Hindlimb muscle (tissue), 1 donor: ENCODE data around the gene ICA1. TPM values are rescaled to one million over a fixed set of nuclear protein-coding genes. Genes with fewer than 3 reads are reported as not detected.
A peak's percentile ranks its signal among the peaks of the same experiment; 100 is the strongest.
"Not testable (repeated sequence)": the region's sequence is repeated elsewhere in the genome, so short reads cannot be mapped to it uniquely, and the experiment has no call there.

Source experiments
- DNase-seq: peaks from one replicate; pipeline ENCODE4 v3.0.0-alpha.2; 2013
- polyA plus RNA-seq: library from polyadenylated mRNA; unstranded; fragments of 120-200 nt; gene quantifications from one replicate; pipeline ENCODE4 v1.2.1, GENCODE V29; 2013; ENCODE audit not compliant: insufficient read length

ICA1 gene
- polyA plus RNA-seq, 1 donor, result 5.5 TPM

DNA sequence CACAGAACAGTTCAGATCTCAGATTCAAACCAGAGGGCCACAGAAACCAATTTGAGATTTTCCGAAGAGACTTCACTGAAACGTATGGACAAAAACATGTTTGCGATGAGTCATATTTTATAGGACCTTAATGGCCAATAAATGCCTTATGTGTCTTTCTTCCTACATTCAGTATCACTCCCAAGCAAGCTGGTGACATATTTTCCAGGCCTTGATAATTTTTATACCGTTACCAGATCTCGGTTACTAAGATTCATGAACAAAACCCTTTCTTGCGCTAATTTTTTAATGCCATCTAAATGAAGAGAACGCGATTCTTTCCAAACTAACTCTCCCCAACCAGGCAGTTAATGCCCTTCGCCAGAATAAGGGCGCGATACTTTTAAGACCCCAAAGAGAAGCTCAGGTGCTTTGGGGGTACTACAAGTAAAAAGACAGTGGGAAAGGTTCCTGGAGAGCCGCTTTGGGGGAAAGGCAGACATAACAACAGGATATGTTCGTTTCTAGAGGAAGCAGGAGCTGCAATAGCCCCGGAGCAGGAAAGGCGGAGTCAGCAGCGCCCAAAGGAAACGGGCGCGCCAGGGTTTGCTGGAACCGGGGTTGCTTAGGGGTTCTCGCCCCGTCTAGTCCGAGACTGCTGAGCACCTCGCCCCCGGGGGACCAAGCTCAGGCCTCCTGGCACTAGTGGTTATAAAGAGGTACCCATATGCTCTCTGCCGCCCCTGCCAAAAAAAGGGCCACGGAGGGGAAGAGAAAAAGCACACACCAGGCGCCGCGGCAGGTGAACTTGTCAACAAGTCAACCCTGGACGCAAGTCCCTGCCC, 884 bp downstream of the ICA1 start:
- peak; percentile 11 for DNase-seq

DNA sequence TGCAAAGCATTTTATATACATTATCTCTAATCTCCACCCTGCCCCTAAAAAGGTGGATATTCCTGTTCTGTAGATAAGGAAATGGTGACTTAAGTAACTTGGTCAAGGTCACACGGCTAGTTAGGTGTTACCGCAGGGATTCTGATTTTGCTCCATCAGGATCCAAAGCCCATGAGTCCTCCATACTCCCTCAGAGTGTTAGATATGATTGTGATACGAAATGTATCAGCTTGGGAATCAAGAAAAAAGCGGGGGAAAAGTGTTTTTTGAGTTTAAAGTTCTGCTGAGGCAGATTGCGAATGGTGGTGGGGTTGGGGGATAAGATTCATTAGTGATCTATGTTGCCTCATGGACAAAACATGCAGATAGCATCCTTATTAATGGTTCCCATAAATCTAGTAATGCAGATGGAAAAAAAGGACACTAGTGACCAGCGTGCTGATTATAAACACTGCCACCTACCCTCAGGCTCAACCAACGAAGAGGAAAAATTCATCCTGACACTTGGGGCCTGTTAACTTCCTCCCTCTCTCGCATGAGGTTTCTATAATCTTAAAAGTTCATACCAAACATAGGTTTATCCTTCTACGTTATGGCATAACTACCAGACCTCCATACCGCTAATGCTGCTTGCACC, 2.3 kb downstream of the ICA1 start:
- DNase-seq, result no peak

- no peak for DNase-seq
Observed at GRCh38 chr7:8258734-8259133, 3.2 kb downstream of the ICA1 start.

DNA sequence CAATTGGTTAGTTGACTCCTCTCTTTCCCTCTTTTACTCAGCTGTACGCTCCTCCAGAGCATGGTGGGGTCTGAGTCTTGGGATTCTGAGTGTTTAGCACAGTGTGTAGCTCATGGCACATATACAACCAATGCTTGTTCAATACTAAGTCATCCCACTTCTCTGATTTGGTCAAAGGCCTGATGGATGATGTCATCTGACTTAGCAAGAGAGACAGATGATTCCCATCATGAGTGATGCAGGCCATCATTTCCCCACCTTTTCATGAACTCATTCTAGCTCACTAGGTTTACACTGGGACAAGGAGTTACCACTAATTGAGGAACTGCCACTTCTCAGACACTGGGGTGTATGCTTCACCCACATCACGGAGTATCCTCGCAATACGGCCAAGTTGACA, 3.8 kb downstream of the ICA1 start:
- DNase-seq, result no peak

DNA sequence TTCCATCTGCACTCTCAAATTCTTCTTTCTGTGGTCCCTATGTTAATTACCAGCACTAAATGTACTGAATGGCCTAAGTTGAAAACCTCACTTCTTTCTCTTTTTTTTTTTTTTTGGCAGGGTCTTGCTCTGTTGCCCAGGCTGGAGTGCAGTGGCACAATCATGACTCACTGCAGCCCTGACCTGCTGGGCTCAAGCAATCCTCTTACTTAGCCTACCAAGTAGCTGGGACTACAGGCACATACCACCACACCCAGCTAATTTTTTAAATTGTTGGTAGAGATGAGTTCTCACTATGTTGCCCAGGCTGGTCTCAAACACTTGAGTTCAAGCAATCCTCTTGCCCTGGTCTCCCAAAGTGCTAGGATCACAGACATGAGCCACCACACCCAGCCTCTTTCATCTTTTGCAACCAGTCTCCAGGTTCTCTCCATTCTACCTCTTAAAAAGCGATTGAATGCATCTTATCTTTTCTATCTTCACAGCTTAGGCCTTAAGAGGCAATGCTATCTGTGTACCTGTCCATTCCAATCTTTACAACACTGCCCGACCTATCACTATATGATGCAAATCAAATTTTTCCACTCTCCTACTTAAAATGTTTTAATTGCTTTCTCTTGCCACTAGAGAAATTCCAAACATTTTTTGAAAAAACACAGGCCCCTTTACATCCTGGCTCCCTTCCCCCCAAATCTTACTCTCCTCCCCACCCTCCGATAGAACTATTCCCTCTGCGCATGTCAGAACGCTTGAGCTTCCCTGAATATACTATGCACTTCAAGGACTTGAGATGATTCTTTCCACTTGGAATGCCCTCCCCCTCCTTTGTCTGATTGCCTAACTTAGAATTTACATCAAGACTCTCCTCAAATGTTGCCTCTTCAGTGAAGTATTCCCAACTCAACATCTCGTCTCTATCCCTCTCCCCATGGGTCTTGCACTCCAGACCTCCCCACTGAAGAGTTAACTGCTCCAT, 6.0 kb downstream of the ICA1 start:
- no peak for DNase-seq

GRCh38 chr7:8254667-8255066, 7.3 kb downstream of the ICA1 start:
- DNase-seq, result no peak

DNA sequence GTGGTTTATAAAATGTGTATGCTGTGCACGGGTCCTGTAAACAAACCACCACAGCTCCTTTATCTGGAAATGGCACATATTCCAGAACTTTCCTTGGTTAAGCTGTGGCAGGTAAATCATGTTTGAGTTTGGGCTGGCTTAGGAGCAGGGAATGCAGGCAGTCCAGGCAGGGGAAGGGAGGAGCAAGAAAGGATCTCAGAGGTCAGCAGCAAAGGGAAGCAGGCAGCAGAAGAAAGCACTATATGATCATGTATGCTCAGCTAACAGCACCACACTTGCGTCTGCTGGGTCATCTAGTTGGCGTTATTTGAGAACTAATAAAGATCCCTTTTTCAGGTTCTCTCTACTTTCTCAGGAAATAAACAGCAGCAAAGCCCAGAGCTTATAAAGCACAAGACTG, 7.8 kb downstream of the ICA1 start:
- DNase-seq, result no peak

DNA sequence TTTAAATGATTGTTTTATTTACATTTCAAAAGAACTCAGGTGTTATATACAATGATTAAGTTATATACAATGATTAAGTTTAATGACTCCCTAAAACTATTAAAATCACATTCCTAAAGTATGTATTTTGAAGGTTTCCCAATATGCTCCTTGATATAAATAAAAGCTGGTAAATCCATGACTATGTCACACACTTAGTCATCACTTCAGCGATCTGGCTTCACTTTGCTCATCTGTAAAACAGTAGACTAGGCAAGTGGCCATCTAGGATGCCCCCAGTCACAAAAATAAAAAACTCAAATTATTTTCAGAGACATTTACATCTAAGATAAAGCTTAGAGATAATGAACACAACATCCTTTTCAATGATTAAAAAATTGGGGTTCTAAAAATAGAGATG, 10.8 kb downstream of the ICA1 start:
- DNase-seq, result no peak

DNA sequence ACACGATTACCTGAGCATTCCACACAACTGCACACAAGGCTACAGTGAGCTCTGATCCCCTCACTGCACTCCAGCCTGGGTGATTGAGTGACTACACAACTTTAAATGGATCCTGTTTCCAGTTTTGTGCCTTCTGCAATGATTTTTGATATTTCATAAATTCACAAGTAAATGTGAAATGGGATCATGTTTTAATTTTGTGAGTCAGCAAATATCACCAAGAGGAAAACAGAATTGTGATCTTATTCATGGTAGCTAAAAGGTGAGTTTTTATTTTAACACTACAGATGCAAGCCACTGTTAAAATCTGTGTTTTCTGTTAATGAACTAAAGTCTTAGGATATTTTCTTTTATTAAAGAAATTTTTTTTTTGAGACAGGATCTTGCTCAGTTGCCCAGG, 11.4 kb downstream of the ICA1 start:
- DNase-seq, result no peak

- no peak for DNase-seq
Observed at GRCh38 chr7:8249121-8249520, 12.8 kb downstream of the ICA1 start.

GRCh38 chr7:8246020-8246419, 15.9 kb downstream of the ICA1 start:
- DNase-seq, result no peak

DNA sequence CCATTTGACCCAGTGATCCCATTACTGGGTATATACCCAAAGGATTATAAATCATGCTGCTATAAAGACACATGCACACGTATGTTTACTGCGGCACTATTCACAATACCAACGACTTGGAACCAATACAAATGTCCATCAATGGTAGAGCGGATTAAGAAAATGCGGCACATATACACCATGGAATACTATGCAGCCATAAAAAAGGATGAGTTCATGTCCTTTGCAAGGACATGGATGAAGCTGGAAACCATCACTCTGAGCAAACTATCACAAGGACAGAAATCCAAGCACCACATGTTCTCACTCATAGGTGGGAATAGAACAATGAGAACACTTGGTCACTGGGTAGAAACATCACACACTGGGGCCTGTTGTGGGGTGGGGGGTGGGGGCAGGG, 16.9 kb downstream of the ICA1 start:
- DNase-seq, result not testable (repeated sequence)

- DNase-seq, result not testable (repeated sequence)
Observed at GRCh38 chr7:8243059-8243458, 18.9 kb downstream of the ICA1 start.

DNA sequence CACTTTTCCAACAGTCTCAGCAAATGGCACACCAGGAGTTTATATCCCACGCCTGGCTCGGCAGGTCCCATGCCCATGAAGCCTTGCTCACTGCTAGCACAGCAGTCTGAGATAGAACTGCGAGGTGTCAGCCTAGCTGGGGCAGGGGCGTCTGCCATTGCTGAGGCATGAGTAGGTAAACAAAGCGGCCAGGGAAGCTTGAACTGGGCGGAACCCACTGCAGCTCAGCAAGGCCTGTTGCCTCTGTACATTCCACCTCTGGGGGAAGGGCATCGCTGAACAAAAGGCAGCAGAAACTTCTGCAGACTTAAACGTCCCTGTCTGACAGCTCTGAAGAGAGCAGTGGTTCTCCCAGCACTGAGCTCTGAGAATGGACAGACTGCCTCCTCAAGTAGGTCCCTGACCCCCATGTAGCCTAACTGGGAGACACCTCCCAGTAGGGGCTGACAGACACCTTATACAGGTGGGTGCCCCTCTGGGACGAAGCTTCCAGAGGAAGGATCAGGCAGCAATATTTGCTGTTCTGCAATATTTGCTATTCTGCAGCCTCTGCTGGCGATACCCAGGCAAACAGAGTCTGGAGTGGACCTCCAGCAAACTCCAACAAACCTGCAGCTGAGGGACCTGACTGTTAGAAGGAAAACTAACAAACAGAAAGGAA, 22.1 kb downstream of the ICA1 start:
- DNase-seq, result not testable (repeated sequence)

- DNase-seq, result no peak
Observed at GRCh38 chr7:8236780-8237407, 25.1 kb downstream of the ICA1 start.

- DNase-seq, result no peak
Observed at GRCh38 chr7:8232999-8233847, 28.7 kb downstream of the ICA1 start.

DNA sequence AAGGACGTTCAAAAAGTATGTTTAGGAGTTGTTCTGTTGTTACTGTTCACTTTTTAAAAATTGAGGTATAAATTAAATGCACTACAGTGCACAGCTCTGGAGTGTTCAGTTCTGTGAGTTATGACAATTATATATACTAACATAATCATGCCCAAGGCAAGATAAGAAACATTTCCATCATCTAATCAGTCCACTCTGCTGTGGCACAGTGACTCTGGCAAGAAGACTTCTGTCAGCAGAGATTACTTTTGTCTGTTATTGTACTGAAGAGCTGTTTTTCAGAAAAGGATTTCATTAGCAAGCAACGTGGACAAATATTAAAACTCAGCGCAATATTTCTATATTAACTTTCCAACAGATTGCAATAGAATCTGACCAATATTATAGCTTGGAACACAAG, 32.0 kb downstream of the ICA1 start:
- no peak for DNase-seq

DNA sequence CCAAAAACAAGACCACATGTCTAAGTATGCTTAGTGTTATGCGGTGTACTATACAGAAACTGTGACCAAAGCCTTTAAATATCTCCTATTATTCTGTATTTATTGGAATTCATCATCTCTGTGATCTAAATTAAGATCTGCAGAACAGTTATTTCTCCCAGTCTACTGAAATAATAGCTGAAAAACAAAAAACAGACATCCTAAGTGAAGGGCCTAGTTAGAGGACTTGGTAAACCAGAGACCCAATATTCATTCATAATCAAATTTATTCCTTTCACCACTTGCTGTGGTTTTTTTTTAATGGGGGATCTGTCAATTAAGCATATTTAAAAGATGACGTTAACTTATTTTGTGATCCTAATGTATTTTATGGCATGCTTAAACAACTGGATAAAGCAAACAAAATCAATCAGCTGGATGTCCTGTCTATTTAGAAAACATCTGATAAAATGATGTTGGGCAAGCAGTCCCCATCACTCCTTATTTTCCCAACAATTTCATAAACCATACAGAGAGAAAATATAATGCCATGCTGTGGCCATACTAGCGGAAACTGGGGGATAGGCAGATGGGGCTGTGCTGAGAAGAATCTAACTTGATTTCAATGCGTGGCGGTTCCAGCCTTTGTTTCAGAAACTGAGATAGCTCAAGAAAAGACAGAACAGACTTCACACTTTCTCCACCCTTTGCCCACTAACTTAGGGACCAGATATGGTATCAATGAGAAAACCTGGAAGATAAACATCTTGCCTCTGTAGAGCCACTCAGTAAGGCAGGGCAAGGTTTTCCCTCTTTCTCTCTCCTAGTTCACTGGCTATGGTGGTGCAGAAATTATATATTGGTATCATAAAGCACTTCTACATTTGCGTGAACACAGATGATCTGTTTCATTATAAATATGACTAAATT, 32.9 kb downstream of the ICA1 start:
- DNase-seq, result no peak

DNA sequence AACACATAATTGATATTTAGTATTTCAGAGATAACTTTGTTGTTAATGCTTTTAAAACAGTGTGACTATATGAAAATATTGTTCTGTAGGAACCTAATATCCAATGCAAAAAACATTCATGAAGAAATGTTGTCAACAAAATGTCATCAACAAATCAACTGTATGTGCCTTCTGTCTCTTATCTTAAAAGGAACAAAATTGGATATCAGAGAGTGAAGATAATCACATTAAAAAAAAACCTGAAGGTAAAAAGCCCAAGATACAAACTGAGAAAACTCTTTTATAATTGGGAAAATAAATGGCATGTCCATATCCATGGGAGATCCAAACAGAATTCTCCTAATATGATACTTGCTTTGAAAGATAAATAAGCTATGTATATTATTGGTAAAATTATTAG, 33.9 kb downstream of the ICA1 start:
- no peak for DNase-seq

- no peak for DNase-seq
Observed at GRCh38 chr7:8227261-8227660, 34.7 kb downstream of the ICA1 start.
